HEK293T (cell line): ENCODE data around the gene RAB30.

ENCODE experiments used
- BHLHE40 ChIP-seq: fragments of 450-650 bp; IDR thresholded peaks from 2 replicates; pipeline ENCODE4 v1.6.1; 2016; ENCODE audit warnings: mild to moderate bottlenecking, moderate library complexity, borderline replicate concordance
- FOXK2 ChIP-seq: fragments of 450-650 bp; IDR thresholded peaks from 2 replicates; pipeline ENCODE4 v1.6.1; 2016; ENCODE audit warnings: mild to moderate bottlenecking
- FOXM1 ChIP-seq: fragments of 450-650 bp; IDR thresholded peaks from 2 replicates; pipeline ENCODE4 v1.6.1; 2017; ENCODE audit warnings: mild to moderate bottlenecking, borderline replicate concordance
- HDGF ChIP-seq: fragments of 450-650 bp; IDR thresholded peaks from 2 replicates; pipeline ENCODE4 v1.6.1; 2017; ENCODE audit warnings: antibody characterized with exemption, borderline replicate concordance
- L3MBTL2 ChIP-seq: fragments of 450-650 bp; conservative IDR thresholded peaks from 2 replicates; pipeline ENCODE4 v1.6.1; 2016; ENCODE audit warnings: mild to moderate bottlenecking
- LEF1 ChIP-seq: fragments of 450-650 bp; IDR thresholded peaks from 2 replicates; pipeline ENCODE4 v1.6.1; 2017; ENCODE audit warnings: mild to moderate bottlenecking, borderline replicate concordance
- NFRKB ChIP-seq: fragments of 450-650 bp; IDR thresholded peaks from 2 replicates; pipeline ENCODE4 v1.6.1; 2016; ENCODE audit warnings: mild to moderate bottlenecking, moderate library complexity
- SP1 ChIP-seq: fragments of 450-650 bp; IDR thresholded peaks from 2 replicates; pipeline ENCODE4 v1.6.1; 2017
- SUZ12 ChIP-seq: fragments of 450-650 bp; IDR thresholded peaks from 2 replicates; pipeline ENCODE4 v1.6.1; 2016; ENCODE audit warnings: mild to moderate bottlenecking
- TARDBP ChIP-seq: fragments of 450-650 bp; IDR thresholded peaks from 2 replicates; pipeline ENCODE4 v1.6.1; 2016
- ZNF384 ChIP-seq: fragments of 450-650 bp; IDR thresholded peaks from 2 replicates; pipeline ENCODE4 v1.6.1; 2016
- TF ChIP-seq, protein P1 (sequence below): fragments of 450-650 bp; IDR thresholded peaks from 2 replicates; pipeline ENCODE4 v1.6.1; 2016

DNA sequence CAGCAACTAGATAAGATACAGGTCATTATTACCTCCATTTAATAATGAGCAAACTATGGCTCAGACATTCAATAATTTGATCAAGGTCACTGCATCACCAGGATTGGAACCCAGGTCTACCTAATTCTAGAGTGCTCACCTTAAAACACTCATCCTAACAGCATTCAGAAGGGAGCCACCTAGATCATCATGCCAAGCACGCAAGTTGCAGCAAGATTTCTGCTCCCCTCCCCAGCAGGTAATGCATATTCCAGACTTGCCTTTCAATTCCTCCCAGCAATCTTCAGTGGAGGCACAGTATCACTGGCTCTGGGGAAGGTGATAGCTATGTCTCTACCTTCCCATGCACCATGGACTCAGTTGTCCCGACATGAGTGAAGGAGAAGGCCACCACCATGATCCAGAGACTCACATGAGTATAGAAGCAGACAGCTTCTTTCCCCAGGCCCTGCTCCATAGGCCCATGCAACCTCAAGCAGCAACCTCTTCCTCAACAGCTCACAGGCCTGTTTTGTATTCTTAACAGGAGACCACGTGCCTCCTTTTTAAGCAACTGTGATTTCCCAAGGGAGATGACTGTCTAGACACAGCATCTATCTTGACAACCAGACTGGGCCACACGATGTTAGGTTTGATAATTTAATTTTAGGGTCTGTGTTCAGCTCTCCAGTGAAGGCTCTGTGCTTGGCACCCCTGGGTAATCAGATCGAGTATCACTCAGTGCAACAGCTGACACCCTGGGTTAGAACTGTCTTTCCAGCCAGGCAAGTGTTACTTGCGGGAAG is 36.4 kb downstream of the RAB30 start:
- TF ChIP-seq SUZ12 (no peak), FOXK2 (no peak), TARDBP (no peak), BHLHE40 (no peak), NFRKB (no peak), ZNF384 (no peak), FOXM1 (no peak), SP1 (no peak), LEF1 (no peak), HDGF (no peak), L3MBTL2 (no peak)
- TF ChIP-seq, protein P1, sequence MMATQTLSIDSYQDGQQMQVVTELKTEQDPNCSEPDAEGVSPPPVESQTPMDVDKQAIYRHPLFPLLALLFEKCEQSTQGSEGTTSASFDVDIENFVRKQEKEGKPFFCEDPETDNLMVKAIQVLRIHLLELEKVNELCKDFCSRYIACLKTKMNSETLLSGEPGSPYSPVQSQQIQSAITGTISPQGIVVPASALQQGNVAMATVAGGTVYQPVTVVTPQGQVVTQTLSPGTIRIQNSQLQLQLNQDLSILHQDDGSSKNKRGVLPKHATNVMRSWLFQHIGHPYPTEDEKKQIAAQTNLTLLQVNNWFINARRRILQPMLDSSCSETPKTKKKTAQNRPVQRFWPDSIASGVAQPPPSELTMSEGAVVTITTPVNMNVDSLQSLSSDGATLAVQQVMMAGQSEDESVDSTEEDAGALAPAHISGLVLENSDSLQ, result no peak
